ENCODE results near the gene KLHL30.

DNA sequence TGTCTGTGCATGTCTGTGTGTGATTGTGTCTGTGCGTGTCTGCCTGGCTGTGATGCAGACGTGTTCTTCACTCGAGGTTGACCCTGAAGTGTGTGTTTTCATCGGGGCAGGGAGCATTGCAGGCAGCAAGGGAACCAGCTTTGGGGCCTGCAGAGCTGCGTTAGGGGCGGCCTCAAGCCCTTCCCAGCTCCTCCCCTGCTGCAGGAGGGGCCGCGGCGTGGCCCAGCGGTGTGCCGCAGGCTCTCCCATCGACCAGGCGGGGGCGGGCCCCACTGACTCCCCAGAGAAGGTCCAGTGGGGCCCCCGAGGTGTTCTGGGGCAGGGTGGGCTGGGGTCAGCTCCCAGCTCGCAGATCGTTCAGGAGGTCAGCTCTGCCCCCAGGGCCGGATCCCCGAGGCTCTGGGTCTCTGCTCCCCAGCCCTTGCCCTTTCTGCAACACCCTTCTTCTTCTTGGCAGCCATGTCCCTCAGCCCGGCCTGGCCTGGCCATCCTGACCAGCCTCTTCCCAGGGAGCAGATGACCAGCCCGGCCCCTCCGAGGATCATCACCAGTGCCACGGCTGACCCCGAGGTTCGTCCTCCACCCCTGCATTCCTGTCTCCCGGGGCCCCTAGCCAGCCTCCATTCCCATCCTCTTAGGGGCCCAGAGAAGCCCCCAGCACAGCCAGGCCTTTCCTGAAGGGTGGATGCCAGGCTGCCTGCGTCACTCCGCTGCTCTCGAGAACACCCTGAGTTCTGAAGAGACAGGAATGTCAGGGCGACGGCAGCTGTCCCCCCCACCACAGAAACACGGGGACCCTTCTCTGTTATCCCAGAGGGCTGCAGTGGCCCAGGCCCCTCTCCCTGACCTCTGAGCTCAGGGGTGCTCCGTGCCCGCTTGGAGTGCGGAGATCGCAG lies 11.1 kb upstream of the KLHL30 start:
- TF ChIP-seq, protein P1, sequence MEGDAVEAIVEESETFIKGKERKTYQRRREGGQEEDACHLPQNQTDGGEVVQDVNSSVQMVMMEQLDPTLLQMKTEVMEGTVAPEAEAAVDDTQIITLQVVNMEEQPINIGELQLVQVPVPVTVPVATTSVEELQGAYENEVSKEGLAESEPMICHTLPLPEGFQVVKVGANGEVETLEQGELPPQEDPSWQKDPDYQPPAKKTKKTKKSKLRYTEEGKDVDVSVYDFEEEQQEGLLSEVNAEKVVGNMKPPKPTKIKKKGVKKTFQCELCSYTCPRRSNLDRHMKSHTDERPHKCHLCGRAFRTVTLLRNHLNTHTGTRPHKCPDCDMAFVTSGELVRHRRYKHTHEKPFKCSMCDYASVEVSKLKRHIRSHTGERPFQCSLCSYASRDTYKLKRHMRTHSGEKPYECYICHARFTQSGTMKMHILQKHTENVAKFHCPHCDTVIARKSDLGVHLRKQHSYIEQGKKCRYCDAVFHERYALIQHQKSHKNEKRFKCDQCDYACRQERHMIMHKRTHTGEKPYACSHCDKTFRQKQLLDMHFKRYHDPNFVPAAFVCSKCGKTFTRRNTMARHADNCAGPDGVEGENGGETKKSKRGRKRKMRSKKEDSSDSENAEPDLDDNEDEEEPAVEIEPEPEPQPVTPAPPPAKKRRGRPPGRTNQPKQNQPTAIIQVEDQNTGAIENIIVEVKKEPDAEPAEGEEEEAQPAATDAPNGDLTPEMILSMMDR (optimal IDR thresholded peaks at IDR 0.05 in 1 of 3, IDR thresholded peaks at IDR 0.05 in 1 of 3, conservative IDR thresholded peaks at IDR 0.05 in 1 of 3; ENCODE audit: extremely low read depth in 1 of 3, insufficient read depth in 2 of 3, low read length in 3 of 3) = no peak
- TF ChIP-seq EZH2 (IDR thresholded peaks at IDR 0.05; ENCODE audit: low read length) = no peak
